ENCODE measurements around the gene PAQR5.

Gene PAQR5

GRCh38 chr15:69433831-69434230 is 135.1 kb downstream of the PAQR5 start:
- TF ChIP-seq ZBTB7A (IDR thresholded peaks at IDR 0.05; ENCODE audit: low read depth) (no peak), NFIC (IDR thresholded peaks at IDR 0.05) (no peak), TCF12 (IDR thresholded peaks at IDR 0.05; ENCODE audit: low read depth) (no peak), YY1 (IDR thresholded peaks at IDR 0.05; ENCODE audit: low read depth) (no peak), RAD21 (IDR thresholded peaks at IDR 0.05; ENCODE audit: low read depth) (no peak), REST (IDR thresholded peaks at IDR 0.05; ENCODE audit: low read depth) (no peak), TAF1 (IDR thresholded peaks at IDR 0.05; ENCODE audit: low read depth) (no peak), CEBPB (IDR thresholded peaks at IDR 0.05) (no peak), EGR1 (IDR thresholded peaks at IDR 0.05) (no peak)

GRCh38 chr15:69434238-69434637 is 135.5 kb downstream of the PAQR5 start:
- TF ChIP-seq ZBTB7A (IDR thresholded peaks at IDR 0.05; ENCODE audit: low read depth) (no peak), TAF1 (IDR thresholded peaks at IDR 0.05; ENCODE audit: low read depth) (no peak), RAD21 (IDR thresholded peaks at IDR 0.05; ENCODE audit: low read depth) (no peak), REST (IDR thresholded peaks at IDR 0.05; ENCODE audit: low read depth) (no peak), TEAD4 (IDR thresholded peaks at IDR 0.05) (no peak), EP300 (IDR thresholded peaks at IDR 0.05; ENCODE audit: borderline replicate concordance) (no peak), EGR1 (IDR thresholded peaks at IDR 0.05) (no peak), TCF12 (IDR thresholded peaks at IDR 0.05; ENCODE audit: low read depth) (no peak), USF1 (IDR thresholded peaks at IDR 0.05) (no peak), FOXM1 (IDR thresholded peaks at IDR 0.05; ENCODE audit: borderline replicate concordance, low read depth) (no peak), NFIC (IDR thresholded peaks at IDR 0.05) (no peak), MAX (IDR thresholded peaks at IDR 0.05) (no peak), CEBPB (IDR thresholded peaks at IDR 0.05) (no peak)

- TF ChIP-seq TEAD4 (IDR thresholded peaks at IDR 0.05) (no peak), EGR1 (IDR thresholded peaks at IDR 0.05) (no peak), CEBPB (IDR thresholded peaks at IDR 0.05) (no peak), ZBTB7A (IDR thresholded peaks at IDR 0.05; ENCODE audit: low read depth) (no peak), TCF12 (IDR thresholded peaks at IDR 0.05; ENCODE audit: low read depth) (no peak), RAD21 (IDR thresholded peaks at IDR 0.05; ENCODE audit: low read depth) (no peak), TAF1 (IDR thresholded peaks at IDR 0.05; ENCODE audit: low read depth) (no peak)
Measured at GRCh38 chr15:69434679-69435078, 136.0 kb downstream of the PAQR5 start.

GRCh38 chr15:69435985-69436384 is 137.3 kb downstream of the PAQR5 start:
- TF ChIP-seq CREB1 (IDR thresholded peaks at IDR 0.05; ENCODE audit: low read depth) = no peak
- TF ChIP-seq EP300 (IDR thresholded peaks at IDR 0.05; ENCODE audit: borderline replicate concordance) = no peak
- TF ChIP-seq NFIC (IDR thresholded peaks at IDR 0.05) = no peak
- TF ChIP-seq FOXM1 (IDR thresholded peaks at IDR 0.05; ENCODE audit: borderline replicate concordance, low read depth) = no peak
- no peak for TF ChIP-seq CEBPB (IDR thresholded peaks at IDR 0.05)

- TF ChIP-seq RAD21 (IDR thresholded peaks at IDR 0.05; ENCODE audit: low read depth) (no peak), FOXM1 (IDR thresholded peaks at IDR 0.05; ENCODE audit: borderline replicate concordance, low read depth) (no peak), TCF12 (IDR thresholded peaks at IDR 0.05; ENCODE audit: low read depth) (no peak), CEBPB (IDR thresholded peaks at IDR 0.05) (no peak), NFIC (IDR thresholded peaks at IDR 0.05) (no peak), USF1 (IDR thresholded peaks at IDR 0.05) (no peak), CREB1 (IDR thresholded peaks at IDR 0.05; ENCODE audit: low read depth) (no peak), TEAD4 (IDR thresholded peaks at IDR 0.05) (no peak), ZBTB7A (IDR thresholded peaks at IDR 0.05; ENCODE audit: low read depth) (no peak), EP300 (IDR thresholded peaks at IDR 0.05; ENCODE audit: borderline replicate concordance) (no peak), YY1 (IDR thresholded peaks at IDR 0.05; ENCODE audit: low read depth) (no peak), MAX (IDR thresholded peaks at IDR 0.05) (no peak), TAF1 (IDR thresholded peaks at IDR 0.05; ENCODE audit: low read depth) (no peak), REST (IDR thresholded peaks at IDR 0.05; ENCODE audit: low read depth) (no peak), EGR1 (IDR thresholded peaks at IDR 0.05) (no peak)
Measured at GRCh38 chr15:69436951-69437350, 138.2 kb downstream of the PAQR5 start.
